ENCODE data around the gene TDRD6. TPM values are rescaled to one million over a fixed set of nuclear protein-coding genes. Genes with fewer than 3 reads are reported as not detected.

TDRD6 gene
- total RNA-seq, 2 experiments from 2014 or later, result not detected

DNA sequence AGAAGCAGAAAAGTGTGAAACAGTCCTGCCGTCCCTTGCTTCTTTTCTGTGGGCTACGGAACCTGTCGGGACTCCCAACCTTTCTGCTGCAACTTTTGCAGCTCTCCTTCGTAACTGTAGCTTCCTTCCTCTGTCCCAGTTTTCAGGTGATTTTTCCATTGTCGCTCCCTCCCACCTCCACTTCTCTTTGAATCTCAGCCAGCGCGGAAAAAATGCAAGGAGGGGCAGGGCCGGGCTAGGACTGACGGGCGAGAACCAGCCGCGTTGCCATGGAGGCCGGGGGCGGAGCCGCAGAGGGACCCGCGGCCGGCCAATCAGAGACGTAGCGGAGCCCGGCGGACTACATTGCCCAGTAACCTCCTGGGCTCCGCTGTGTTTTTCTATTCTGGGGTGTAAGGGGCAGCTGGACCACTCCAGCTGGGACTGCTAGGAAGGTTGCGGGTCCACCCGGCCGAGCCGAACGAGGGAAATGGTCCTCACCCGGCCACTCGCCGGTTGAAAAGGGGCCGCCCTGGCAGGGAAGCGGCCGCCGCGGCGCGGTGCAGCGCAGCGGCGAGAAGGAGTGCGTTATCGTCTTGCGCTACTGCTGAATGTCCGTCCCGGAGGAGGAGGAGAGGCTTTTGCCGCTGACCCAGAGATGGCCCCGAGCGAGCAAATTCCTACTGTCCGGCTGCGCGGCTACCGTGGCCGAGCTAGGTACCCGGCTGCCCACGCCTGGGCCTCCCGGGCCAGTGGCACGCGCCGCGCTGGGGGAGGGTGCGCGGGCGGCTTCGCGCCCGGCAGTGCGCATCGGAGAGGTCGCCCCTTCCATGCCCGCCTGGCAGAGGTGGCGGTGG is 34.9 kb upstream of the TDRD6 start, which contains the start of the genes CYP39A1 and SLC25A27:
TSS of gene CYP39A1 (minus strand) at position 216 of the 836 bp plus-strand sequence. CDS start 236 bp downstream, outside the sequence.
TSS of gene SLC25A27 (plus strand) at position 373 of the 836 bp plus-strand sequence. CDS start at position 591, 218 bp downstream.
- H3K36me3 Mint-ChIP-seq, result no peaks in the 10 kb centered on the region
- POLR2A ChIA-PET, result no interaction called here
- peak; percentile 89 for DNase-seq
- H3K27ac Mint-ChIP-seq, result no peak within 1 kb of the TSS
- no peaks in the 10 kb centered on the region for H3K9me3 Mint-ChIP-seq
- peak within 1 kb of the TSS; percentile 76 for H3K4me3 Mint-ChIP-seq
- CTCF ChIA-PET, result no interaction called here
- H3K4me1 Mint-ChIP-seq (ENCODE audit: low read depth), result peaks cover 13% of the 10 kb centered on the region
- peaks cover 44% of the 10 kb centered on the region for H3K27me3 Mint-ChIP-seq
- intact Hi-C loops (cut with micrococcal nuclease), result loop anchor here (1.0 to 5.0 kb wide), 3 partner anchors 10 to 824 kb away; partner anchors contain the start of genes CD2AP and ENPP4

- no peak for DNase-seq
- ChIA-PET CTCF (no interaction called here), POLR2A (no interaction called here)
- Mint-ChIP-seq H3K27ac (no peak overlapping the region), H3K9me3 (no peaks in the 10 kb centered on the region), H3K4me1 (ENCODE audit: low read depth) (peaks cover 13% of the 10 kb centered on the region), H3K36me3 (no peaks in the 10 kb centered on the region), H3K4me3 (peak overlapping the region; percentile 76), H3K27me3 (peaks cover 42% of the 10 kb centered on the region)
- intact Hi-C loops (cut with micrococcal nuclease), result loop anchor here (5.0 kb wide), 1 partner anchor 824 kb away; the partner anchor contains the start of gene CD2AP
Measured at GRCh38 chr6:46653439-46654195, 34.1 kb upstream of the TDRD6 start.

DNA sequence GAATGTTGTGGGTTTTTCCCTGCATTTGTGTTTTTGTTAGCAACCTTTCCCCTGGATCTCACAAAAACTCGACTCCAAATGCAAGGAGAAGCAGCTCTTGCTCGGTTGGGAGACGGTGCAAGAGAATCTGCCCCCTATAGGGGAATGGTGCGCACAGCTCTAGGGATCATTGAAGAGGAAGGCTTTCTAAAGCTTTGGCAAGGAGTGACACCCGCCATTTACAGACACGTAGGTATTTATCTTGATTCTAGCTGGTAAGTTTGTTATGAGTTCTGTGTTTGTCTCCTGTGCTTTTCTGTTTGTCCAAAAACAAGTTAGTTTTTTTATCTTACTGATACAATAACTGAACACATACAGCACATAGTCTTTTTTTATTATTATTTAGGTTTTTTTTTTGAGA is 31.9 kb upstream of the TDRD6 start:
- H3K36me3 Mint-ChIP-seq, result no peaks in the 10 kb centered on the region
- H3K4me1 Mint-ChIP-seq (ENCODE audit: low read depth), result peaks cover 13% of the 10 kb centered on the region
- no peak overlapping the region for H3K4me3 Mint-ChIP-seq
- no peaks in the 10 kb centered on the region for H3K9me3 Mint-ChIP-seq
- H3K27ac Mint-ChIP-seq, result no peak overlapping the region
- intact Hi-C loops (cut with micrococcal nuclease), result no loop called here
- peaks cover 36% of the 10 kb centered on the region for H3K27me3 Mint-ChIP-seq
- ChIA-PET POLR2A (no interaction called here), CTCF (no interaction called here)
- no peak for DNase-seq

DNA sequence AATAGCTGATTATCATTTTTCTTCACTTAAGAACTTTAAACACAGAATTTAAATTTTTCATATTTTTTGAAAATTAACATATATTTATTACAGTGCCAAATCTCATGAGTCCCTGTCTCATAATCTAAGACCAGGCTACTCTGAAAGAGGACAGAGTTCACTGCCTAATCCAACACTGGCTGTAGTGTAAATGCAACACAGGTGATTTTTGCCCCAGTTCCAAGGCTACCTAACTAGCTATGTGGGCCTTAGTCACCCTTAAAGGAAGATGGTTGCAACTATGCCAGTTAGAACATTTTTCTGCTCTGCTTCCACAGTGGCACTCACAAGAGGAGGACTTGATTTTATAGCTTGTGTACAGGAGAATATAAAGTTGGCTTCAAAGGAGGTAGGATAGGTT is 30.0 kb upstream of the TDRD6 start:
- intact Hi-C loops (cut with micrococcal nuclease), result no loop called here
- no peak for DNase-seq
- peaks cover 23% of the 10 kb centered on the region for H3K27me3 Mint-ChIP-seq
- H3K36me3 Mint-ChIP-seq, result no peaks in the 10 kb centered on the region
- POLR2A ChIA-PET, result no interaction called here
- no peak overlapping the region for H3K27ac Mint-ChIP-seq
- no peak overlapping the region for H3K4me3 Mint-ChIP-seq
- H3K4me1 Mint-ChIP-seq (ENCODE audit: low read depth), result peaks cover 5% of the 10 kb centered on the region
- CTCF ChIA-PET, result no interaction called here
- H3K9me3 Mint-ChIP-seq, result no peaks in the 10 kb centered on the region

- Mint-ChIP-seq H3K9me3 (no peaks in the 10 kb centered on the region), H3K27me3 (no peaks in the 10 kb centered on the region), H3K27ac (no peak overlapping the region), H3K4me1 (ENCODE audit: low read depth) (no peaks in the 10 kb centered on the region), H3K36me3 (no peaks in the 10 kb centered on the region), H3K4me3 (no peak overlapping the region)
- intact Hi-C loops (cut with micrococcal nuclease), result no loop called here
- CTCF ChIA-PET, result no interaction called here
- POLR2A ChIA-PET, result no interaction called here
- no peak for DNase-seq
Measured at GRCh38 chr6:46661483-46661882, 26.2 kb upstream of the TDRD6 start.

DNA sequence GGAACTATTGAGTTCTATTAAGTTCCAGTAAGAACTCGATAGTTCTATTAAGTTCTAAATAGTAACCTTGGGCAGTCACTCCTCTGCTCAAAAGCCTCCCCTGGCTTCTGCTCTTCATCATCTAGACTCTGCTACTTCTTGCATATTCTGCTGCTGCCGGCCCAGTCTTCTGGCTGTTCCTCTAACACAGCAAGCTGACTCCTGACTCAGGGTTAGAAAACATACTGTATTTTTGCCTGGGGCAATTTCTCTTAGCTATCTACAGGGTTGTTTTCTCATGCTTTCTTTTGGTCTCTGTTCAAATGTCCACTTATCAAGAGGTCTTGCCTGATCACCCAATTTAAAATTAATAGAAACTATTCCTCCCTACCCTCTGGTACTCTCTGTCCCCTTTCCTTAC is 20.3 kb upstream of the TDRD6 start:
- DNase-seq, result no peak
- Mint-ChIP-seq H3K27ac (no peak overlapping the region), H3K4me3 (no peak overlapping the region), H3K9me3 (no peaks in the 10 kb centered on the region), H3K36me3 (no peaks in the 10 kb centered on the region), H3K27me3 (no peaks in the 10 kb centered on the region), H3K4me1 (ENCODE audit: low read depth) (no peaks in the 10 kb centered on the region)
- intact Hi-C loops (cut with micrococcal nuclease), result no loop called here
- ChIA-PET CTCF (no interaction called here), POLR2A (no interaction called here)

- no peaks in the 10 kb centered on the region for H3K4me1 Mint-ChIP-seq (ENCODE audit: low read depth)
- no peaks in the 10 kb centered on the region for H3K9me3 Mint-ChIP-seq
- H3K36me3 Mint-ChIP-seq, result no peaks in the 10 kb centered on the region
- POLR2A ChIA-PET, result no interaction called here
- CTCF ChIA-PET, result no interaction called here
- no peak overlapping the region for H3K27ac Mint-ChIP-seq
- DNase-seq, result no peak
- no peak overlapping the region for H3K4me3 Mint-ChIP-seq
- H3K27me3 Mint-ChIP-seq, result peaks cover 2% of the 10 kb centered on the region
- intact Hi-C loops (cut with micrococcal nuclease), result no loop called here
Measured at GRCh38 chr6:46674410-46674809, 13.3 kb upstream of the TDRD6 start.

DNA sequence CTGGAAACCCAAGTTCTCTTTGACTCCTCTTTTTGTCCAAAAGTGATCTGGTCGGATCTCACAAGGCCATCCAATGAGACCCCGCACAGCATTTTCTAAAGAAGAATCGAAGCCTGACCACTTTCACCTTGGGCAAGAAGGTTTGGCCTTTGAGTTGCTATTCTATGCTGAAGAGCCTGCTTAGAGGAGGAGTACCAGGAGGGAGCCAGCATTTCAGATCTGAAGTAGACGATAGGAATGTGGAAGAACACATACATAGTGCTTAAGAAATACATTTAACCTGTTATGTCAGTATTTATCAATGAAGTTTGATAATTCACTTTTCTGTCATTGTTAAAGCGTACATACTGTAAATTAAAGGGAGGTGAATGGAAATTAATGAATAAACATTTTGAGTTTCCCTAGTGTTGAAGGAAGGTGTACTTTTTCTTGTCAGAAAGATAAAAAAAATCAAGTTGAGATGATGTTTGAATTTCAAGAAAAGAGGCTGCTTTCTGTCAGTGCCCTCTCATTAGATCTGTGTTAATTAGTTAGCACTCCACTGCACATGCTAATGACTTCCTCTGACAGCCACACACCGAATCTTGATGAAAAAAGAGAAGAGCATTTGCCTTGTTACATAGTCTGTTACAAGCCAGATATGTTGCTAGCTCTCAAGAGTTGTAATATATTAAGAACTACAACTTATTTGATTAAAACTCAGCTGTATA is 10.9 kb upstream of the TDRD6 start:
- H3K27me3 Mint-ChIP-seq, result peaks cover 3% of the 10 kb centered on the region
- POLR2A ChIA-PET, result no interaction called here

GRCh38 chr6:46677314-46677654 is 10.4 kb upstream of the TDRD6 start:
- CTCF ChIA-PET, result no interaction called here
- intact Hi-C loops (cut with micrococcal nuclease), result no loop called here
- Mint-ChIP-seq H3K4me1 (ENCODE audit: low read depth) (no peaks in the 10 kb centered on the region), H3K27ac (no peak overlapping the region), H3K36me3 (no peaks in the 10 kb centered on the region), H3K9me3 (no peaks in the 10 kb centered on the region), H3K27me3 (peaks cover 3% of the 10 kb centered on the region), H3K4me3 (no peak overlapping the region)
- no peak for DNase-seq
- POLR2A ChIA-PET, result no interaction called here

More for the DNA sequence above, 10.9 kb upstream of the TDRD6 start:
- Mint-ChIP-seq H3K27ac (no peak overlapping the region), H3K9me3 (no peaks in the 10 kb centered on the region), H3K36me3 (no peaks in the 10 kb centered on the region), H3K4me1 (ENCODE audit: low read depth) (no peaks in the 10 kb centered on the region), H3K4me3 (no peak overlapping the region)
- intact Hi-C loops (cut with micrococcal nuclease), result no loop called here
- CTCF ChIA-PET, result no interaction called here
- DNase-seq, result no peak

DNA sequence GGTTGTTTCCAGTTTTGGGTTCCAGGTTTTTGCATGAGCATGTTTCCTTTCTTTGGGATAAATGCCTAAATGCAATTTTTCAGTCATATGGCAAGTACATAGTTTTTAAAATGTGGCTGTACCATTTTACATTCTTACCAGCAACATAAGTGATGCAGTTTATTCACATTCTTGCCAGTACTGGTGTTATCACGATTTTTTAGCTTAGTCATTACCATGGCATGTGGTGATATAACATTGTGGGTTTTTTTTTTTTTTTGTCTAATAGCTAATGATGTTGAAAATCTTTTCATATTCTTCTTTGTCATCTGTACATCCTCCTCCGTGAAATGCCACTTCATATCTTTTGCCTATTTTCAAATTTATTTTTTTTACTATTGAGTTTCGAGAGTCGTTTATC is 2.9 kb upstream of the TDRD6 start:
- Mint-ChIP-seq H3K9me3 (no peaks in the 10 kb centered on the region), H3K4me1 (ENCODE audit: low read depth) (no peaks in the 10 kb centered on the region), H3K27me3 (peaks cover 1% of the 10 kb centered on the region), H3K36me3 (no peaks in the 10 kb centered on the region), H3K4me3 (no peak overlapping the region), H3K27ac (no peak overlapping the region)
- DNase-seq, result no peak
- intact Hi-C loops (cut with micrococcal nuclease), result no loop called here
- CTCF ChIA-PET, result no interaction called here
- POLR2A ChIA-PET, result no interaction called here

GRCh38 chr6:46688117-46688965 is 656 bp downstream of the TDRD6 start:
- H3K27me3 Mint-ChIP-seq, result peaks cover 3% of the 10 kb centered on the region
- no peak overlapping the region for H3K27ac Mint-ChIP-seq
- no peak for DNase-seq
- H3K4me3 Mint-ChIP-seq, result no peak overlapping the region
- CTCF ChIA-PET, result no interaction called here
- POLR2A ChIA-PET, result no interaction called here
- intact Hi-C loops (cut with micrococcal nuclease), result no loop called here
- H3K9me3 Mint-ChIP-seq, result no peaks in the 10 kb centered on the region
- no peaks in the 10 kb centered on the region for H3K4me1 Mint-ChIP-seq (ENCODE audit: low read depth)
- no peaks in the 10 kb centered on the region for H3K36me3 Mint-ChIP-seq

DNA sequence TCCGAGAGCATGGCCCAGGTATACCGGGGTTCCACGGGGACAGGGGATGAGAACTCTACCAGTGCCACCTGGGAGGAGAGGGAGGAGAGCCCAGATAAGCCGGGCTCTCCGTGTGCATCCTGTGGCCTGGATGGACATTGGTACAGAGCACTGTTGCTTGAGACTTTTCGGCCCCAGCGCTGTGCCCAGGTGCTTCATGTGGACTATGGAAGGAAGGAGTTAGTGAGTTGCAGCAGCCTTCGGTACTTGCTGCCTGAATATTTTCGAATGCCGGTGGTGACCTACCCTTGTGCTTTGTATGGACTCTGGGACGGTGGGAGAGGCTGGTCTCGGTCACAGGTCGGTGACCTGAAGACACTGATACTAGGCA is 1.3 kb downstream of the TDRD6 start:
- DNase-seq, result no peak
- peaks cover 9% of the 10 kb centered on the region for H3K27me3 Mint-ChIP-seq

More for the DNA sequence above, 1.3 kb downstream of the TDRD6 start:
- Mint-ChIP-seq H3K36me3 (no peaks in the 10 kb centered on the region), H3K4me3 (no peak overlapping the region), H3K9me3 (no peaks in the 10 kb centered on the region), H3K4me1 (ENCODE audit: low read depth) (no peaks in the 10 kb centered on the region), H3K27ac (no peak overlapping the region)
- intact Hi-C loops (cut with micrococcal nuclease), result no loop called here
- ChIA-PET POLR2A (no interaction called here), CTCF (no interaction called here)

Measured in activated CD4-positive, alpha-beta memory T cell treated with anti-CD3 and anti-CD28 coated beads for 36 hours (primary cell).